HEK293 (cell line): ENCODE results near the gene CIAPIN1.

Experiments
- CTCF ChIA-PET: fragments of 350-600 bp; formaldehyde crosslinking; extraction: SDS; loops from one replicate; lab custom pipeline; 2021; ENCODE audit warnings: antibody characterized with exemption; lab: Yijun Ruan, JAX
- POLR2A ChIA-PET: fragments of 300-600 bp; formaldehyde crosslinking; extraction: SDS; loops from one replicate; lab custom pipeline; 2020; ENCODE audit warnings: antibody characterized with exemption, inconsistent platforms; lab: Yijun Ruan, JAX
- H3K27ac ChIP-seq: fragments of 200-500 bp; sonication (Bioruptor generic); 2 replicates; pipeline ENCODE4 v1.5.1; 2014; ENCODE audit warnings: low read depth, low read length, control low read depth, inconsistent platforms; ENCODE audit errors: extremely low read depth
- H3K36me3 ChIP-seq, 2 experiments: fragments of 200-500 bp in 1 of 2; sonication (Bioruptor generic) in 1 of 2; 1 replicate in 1 of 2; 2 replicates in 1 of 2; pipeline ENCODE4 v1.5.1; 2014 to 2017; ENCODE audit warnings: inconsistent platforms in 2 of 2, low read length in 2 of 2; ENCODE audit not compliant: control insufficient read depth in 2 of 2, insufficient read depth in 1 of 2
- H3K4me1 ChIP-seq: fragments of 200-500 bp; sonication (Bioruptor generic); 2 replicates; pipeline ENCODE4 v1.5.1; 2014; ENCODE audit warnings: mild to moderate bottlenecking, low read length, inconsistent platforms; ENCODE audit not compliant: control insufficient read depth, insufficient read depth
- H3K4me3 ChIP-seq: 2 replicates; pipeline ENCODE4 v1.5.1; 2011; ENCODE audit warnings: low read depth, mild to moderate bottlenecking, control low read depth, low read length, moderate library complexity
- H3K9me3 ChIP-seq: fragments of 200-500 bp; sonication (Bioruptor generic); 2 replicates; pipeline ENCODE4 v1.5.1; 2014; ENCODE audit warnings: low read depth, low read length, inconsistent platforms; ENCODE audit not compliant: control insufficient read depth, insufficient read depth
- EGR2 ChIP-seq: fragments of 450-650 bp; formaldehyde crosslinking; IDR thresholded peaks from 2 replicates; pipeline ENCODE4 v1.5.1; 2016; ENCODE audit warnings: low read depth, missing biosample characterization, missing genetic modification characterization
- GLI2 ChIP-seq: fragments of 450-650 bp; formaldehyde crosslinking; IDR thresholded peaks from 2 replicates; pipeline ENCODE4; 2017; ENCODE audit warnings: missing biosample characterization, missing genetic modification characterization, low read depth, borderline replicate concordance
- GLIS1 ChIP-seq: fragments of 450-650 bp; formaldehyde crosslinking; IDR thresholded peaks from 2 replicates; pipeline ENCODE4 v1.5.1; 2016; ENCODE audit warnings: missing biosample characterization, missing genetic modification characterization
- OSR2 ChIP-seq: fragments of 450-650 bp; formaldehyde crosslinking; IDR thresholded peaks from 2 replicates; pipeline ENCODE4 v1.5.1; 2016; ENCODE audit warnings: missing biosample characterization, missing genetic modification characterization
- PRDM1 ChIP-seq: fragments of 450-650 bp; formaldehyde crosslinking; IDR thresholded peaks from 2 replicates; pipeline ENCODE4; 2016; ENCODE audit warnings: missing biosample characterization, missing genetic modification characterization
- SP3 ChIP-seq: fragments of 450-650 bp; formaldehyde crosslinking; IDR thresholded peaks from 2 replicates; pipeline ENCODE4 v1.5.1; 2016; ENCODE audit warnings: missing biosample characterization, missing genetic modification characterization
- SP7 ChIP-seq: fragments of 450-650 bp; formaldehyde crosslinking; IDR thresholded peaks from 2 replicates; pipeline ENCODE4 v1.5.1; 2016; ENCODE audit warnings: missing biosample characterization, missing genetic modification characterization
- ZBTB17 ChIP-seq: fragments of 450-650 bp; formaldehyde crosslinking; IDR thresholded peaks from 2 replicates; pipeline ENCODE4 v1.5.1; 2016; ENCODE audit warnings: missing biosample characterization, missing genetic modification characterization
- ZBTB21 ChIP-seq: fragments of 450-650 bp; formaldehyde crosslinking; IDR thresholded peaks from 2 replicates; pipeline ENCODE4 v1.5.1; 2017; ENCODE audit warnings: missing biosample characterization, missing genetic modification characterization
- ZIC2 ChIP-seq: fragments of 450-650 bp; formaldehyde crosslinking; IDR thresholded peaks from 2 replicates; pipeline ENCODE4 v1.5.1; 2016; ENCODE audit warnings: missing biosample characterization, missing genetic modification characterization
- ZNF121 ChIP-seq: fragments of 450-650 bp; formaldehyde crosslinking; IDR thresholded peaks from 2 replicates; pipeline ENCODE4 v1.5.1; 2016; ENCODE audit warnings: missing biosample characterization, missing genetic modification characterization
- ZNF223 ChIP-seq: fragments of 450-650 bp; formaldehyde crosslinking; IDR thresholded peaks from 2 replicates; pipeline ENCODE4 v1.5.1; 2016; ENCODE audit warnings: missing biosample characterization, missing genetic modification characterization
- ZNF366 ChIP-seq: fragments of 450-650 bp; formaldehyde crosslinking; conservative IDR thresholded peaks from 2 replicates; pipeline ENCODE4 v1.5.1; 2016; ENCODE audit warnings: missing biosample characterization, missing genetic modification characterization
- ZNF585B ChIP-seq: fragments of 450-650 bp; formaldehyde crosslinking; IDR thresholded peaks from 2 replicates; pipeline ENCODE4 v1.5.1; 2016; ENCODE audit warnings: missing biosample characterization, missing genetic modification characterization
- ZNF600 ChIP-seq: fragments of 450-650 bp; formaldehyde crosslinking; IDR thresholded peaks from 2 replicates; pipeline ENCODE4 v1.5.1; 2016; ENCODE audit warnings: missing biosample characterization, missing genetic modification characterization
- ZNF621 ChIP-seq: fragments of 450-650 bp; formaldehyde crosslinking; IDR thresholded peaks from 2 replicates; pipeline ENCODE4 v1.5.1; 2017; ENCODE audit warnings: missing biosample characterization, missing genetic modification characterization
- ZNF660 ChIP-seq: fragments of 450-650 bp; IDR thresholded peaks from 2 replicates; pipeline ENCODE4 v1.5.1; 2018; ENCODE audit warnings: missing biosample characterization, mild to moderate bottlenecking, missing genetic modification characterization
- ZNF76 ChIP-seq: fragments of 450-650 bp; formaldehyde crosslinking; IDR thresholded peaks from 2 replicates; pipeline ENCODE4; 2016; ENCODE audit warnings: low read depth, missing biosample characterization, missing genetic modification characterization, borderline replicate concordance
- ZSCAN30 ChIP-seq: fragments of 450-650 bp; IDR thresholded peaks from 2 replicates; pipeline ENCODE4 v1.5.1; 2018; ENCODE audit warnings: missing biosample characterization, mild to moderate bottlenecking, missing genetic modification characterization, moderate library complexity
- TF ChIP-seq, protein P1 (sequence below): fragments of 450-650 bp; formaldehyde crosslinking; IDR thresholded peaks from 2 replicates; pipeline ENCODE4 v1.5.1; 2017; ENCODE audit warnings: missing biosample characterization, missing genetic modification characterization
- TF ChIP-seq, protein P2 (sequence below): fragments of 450-650 bp; IDR thresholded peaks from 2 replicates; pipeline ENCODE4 v1.5.1; 2018; ENCODE audit warnings: missing biosample characterization, mild to moderate bottlenecking, missing genetic modification characterization
- TF ChIP-seq, protein P3 (sequence below): fragments of 450-650 bp; formaldehyde crosslinking; IDR thresholded peaks from 2 replicates; pipeline ENCODE4 v1.5.1; 2016; ENCODE audit warnings: missing biosample characterization, missing genetic modification characterization
- TF ChIP-seq, protein P4 (sequence below): fragments of 450-650 bp; formaldehyde crosslinking; IDR thresholded peaks from 2 replicates; pipeline ENCODE4 v1.5.1; 2016; ENCODE audit warnings: missing biosample characterization, missing genetic modification characterization

The CIAPIN1 gene

DNA sequence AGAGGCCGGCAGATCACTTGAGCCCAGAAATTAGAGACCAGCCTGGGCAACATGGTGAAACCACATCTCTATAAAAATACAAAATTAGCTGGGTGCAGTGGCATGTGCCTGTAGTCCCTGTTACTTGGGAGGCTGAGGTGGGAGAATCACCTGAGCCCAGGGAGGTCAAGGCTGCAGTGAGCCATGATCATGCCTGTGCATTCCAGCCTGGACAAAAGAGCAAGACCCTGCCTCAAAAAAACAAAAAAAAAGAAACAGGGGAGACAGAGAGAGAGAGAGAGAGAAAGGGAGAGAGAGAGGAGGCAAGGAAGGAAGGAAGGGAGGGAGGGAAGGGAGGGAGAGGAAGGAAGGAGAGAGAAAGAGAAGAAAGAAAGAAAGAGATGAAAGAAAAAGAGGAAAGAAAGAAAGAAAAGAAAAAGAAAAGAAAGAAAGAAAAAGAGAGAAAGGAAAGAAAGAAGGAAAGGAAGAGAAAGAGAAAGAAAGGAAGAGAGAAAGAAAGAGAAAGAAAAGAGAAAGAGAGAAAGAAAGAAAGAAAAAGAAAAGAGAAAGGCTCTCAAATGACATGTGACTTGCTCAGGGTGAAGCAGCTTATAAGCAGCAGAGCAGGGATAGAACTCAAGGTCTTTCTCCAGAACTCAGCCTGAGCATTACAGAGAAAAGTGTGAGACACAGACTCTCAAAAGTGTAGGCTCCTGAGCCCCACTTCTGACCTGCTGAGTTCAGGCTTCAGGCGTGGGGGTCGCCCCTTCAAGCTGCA, 59.4 kb downstream of the CIAPIN1 start:
- Histone ChIP-seq H3K9me3 (no peaks in the 10 kb centered on the region), H3K36me3 (no peaks in the 10 kb centered on the region)
- CTCF ChIA-PET: interaction anchor here (1.3 kb wide), 1 partner anchor 29 kb away, joined by 4 read pairs; no protein-coding TSS in a partner anchor
- TF ChIP-seq ZNF660: no peak
- TF ChIP-seq ZNF366 (tag by site-specific recombination): peak; percentile 91
- TF ChIP-seq ZSCAN30: no peak
- no peak for TF ChIP-seq ZBTB21 (tag by site-specific recombination)
- no peak for TF ChIP-seq ZBTB17 (tag by site-specific recombination)
- TF ChIP-seq, protein P1, sequence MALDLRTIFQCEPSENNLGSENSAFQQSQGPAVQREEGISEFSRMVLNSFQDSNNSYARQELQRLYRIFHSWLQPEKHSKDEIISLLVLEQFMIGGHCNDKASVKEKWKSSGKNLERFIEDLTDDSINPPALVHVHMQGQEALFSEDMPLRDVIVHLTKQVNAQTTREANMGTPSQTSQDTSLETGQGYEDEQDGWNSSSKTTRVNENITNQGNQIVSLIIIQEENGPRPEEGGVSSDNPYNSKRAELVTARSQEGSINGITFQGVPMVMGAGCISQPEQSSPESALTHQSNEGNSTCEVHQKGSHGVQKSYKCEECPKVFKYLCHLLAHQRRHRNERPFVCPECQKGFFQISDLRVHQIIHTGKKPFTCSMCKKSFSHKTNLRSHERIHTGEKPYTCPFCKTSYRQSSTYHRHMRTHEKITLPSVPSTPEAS (tag by site-specific recombination): no peak
- TF ChIP-seq, protein P2, sequence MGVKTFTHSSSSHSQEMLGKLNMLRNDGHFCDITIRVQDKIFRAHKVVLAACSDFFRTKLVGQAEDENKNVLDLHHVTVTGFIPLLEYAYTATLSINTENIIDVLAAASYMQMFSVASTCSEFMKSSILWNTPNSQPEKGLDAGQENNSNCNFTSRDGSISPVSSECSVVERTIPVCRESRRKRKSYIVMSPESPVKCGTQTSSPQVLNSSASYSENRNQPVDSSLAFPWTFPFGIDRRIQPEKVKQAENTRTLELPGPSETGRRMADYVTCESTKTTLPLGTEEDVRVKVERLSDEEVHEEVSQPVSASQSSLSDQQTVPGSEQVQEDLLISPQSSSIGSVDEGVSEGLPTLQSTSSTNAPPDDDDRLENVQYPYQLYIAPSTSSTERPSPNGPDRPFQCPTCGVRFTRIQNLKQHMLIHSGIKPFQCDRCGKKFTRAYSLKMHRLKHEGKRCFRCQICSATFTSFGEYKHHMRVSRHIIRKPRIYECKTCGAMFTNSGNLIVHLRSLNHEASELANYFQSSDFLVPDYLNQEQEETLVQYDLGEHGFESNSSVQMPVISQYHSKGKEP: no peak
- peak; percentile 100 for TF ChIP-seq PRDM1 (tag by site-specific recombination)
- TF ChIP-seq ZNF121: peak; percentile 59; the same call in 1 of the 2 replicates
- no peak for TF ChIP-seq SP7
- no peak for TF ChIP-seq GLIS1 (tag by site-specific recombination)
- no peak for TF ChIP-seq SP3 (tag by site-specific recombination)
- TF ChIP-seq, protein P3, sequence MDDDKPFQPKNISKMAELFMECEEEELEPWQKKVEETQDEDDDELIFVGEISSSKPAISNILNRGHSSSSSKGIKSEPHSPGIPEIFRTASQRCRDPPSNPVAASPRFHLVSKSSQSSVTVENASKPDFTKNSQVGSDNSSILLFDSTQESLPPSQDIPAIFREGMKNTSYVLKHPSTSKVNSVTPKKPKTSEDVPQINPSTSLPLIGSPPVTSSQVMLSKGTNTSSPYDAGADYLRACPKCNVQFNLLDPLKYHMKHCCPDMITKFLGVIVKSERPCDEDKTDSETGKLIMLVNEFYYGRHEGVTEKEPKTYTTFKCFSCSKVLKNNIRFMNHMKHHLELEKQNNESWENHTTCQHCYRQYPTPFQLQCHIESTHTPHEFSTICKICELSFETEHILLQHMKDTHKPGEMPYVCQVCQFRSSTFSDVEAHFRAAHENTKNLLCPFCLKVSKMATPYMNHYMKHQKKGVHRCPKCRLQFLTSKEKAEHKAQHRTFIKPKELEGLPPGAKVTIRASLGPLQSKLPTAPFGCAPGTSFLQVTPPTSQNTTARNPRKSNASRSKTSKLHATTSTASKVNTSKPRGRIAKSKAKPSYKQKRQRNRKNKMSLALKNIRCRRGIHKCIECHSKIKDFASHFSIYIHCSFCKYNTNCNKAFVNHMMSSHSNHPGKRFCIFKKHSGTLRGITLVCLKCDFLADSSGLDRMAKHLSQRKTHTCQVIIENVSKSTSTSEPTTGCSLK (tag by site-specific recombination): no peak
- TF ChIP-seq, all 188 proteins: peak for 3
- H3K4me1 ChIP-seq: no peaks in the 10 kb centered on the region
- no peak overlapping the region for H3K27ac ChIP-seq
- POLR2A ChIA-PET: no interaction called here
- no peak overlapping the region for H3K4me3 ChIP-seq

DNA sequence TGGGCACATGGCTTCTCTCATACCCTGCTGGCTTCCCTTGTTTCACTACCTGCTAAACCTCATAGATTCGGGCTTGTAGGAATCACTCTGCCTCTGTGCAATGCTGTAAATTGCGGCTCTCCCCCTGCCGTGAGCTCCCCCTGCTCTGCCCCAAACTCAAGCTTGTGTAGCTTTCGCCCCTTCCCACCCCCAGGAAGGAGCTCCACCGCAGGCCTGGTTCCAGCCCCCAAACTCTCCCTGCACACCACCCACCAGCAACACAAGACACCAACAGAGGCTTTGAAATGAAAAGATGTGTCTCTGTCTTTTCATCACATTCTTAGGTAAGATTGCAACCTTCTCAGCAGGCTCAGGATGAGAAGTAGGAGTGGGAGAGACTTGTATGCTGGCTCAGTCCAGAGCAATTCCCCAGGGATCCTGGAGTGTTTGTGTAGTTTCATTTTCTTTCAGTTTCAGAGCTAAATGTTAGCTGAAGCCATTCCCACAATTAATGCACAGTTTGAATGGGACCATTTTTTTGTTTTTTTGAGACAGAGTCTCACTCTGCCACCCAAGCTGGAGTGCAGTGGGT, 60.7 kb downstream of the CIAPIN1 start:
- peak; percentile 81 for TF ChIP-seq ZNF600
- TF ChIP-seq EGR2 (tag by site-specific recombination): 0 out of 2 replicates have a peak, but pooled peaks have one; percentile 5
- peak; percentile 27; the same call in 1 of the 2 replicates for TF ChIP-seq ZIC2 (tag by site-specific recombination)
- TF ChIP-seq ZNF585B (tag by site-specific recombination): no peak
- Histone ChIP-seq H3K4me3 (no peak overlapping the region), H3K9me3 (no peaks in the 10 kb centered on the region), H3K4me1 (no peaks in the 10 kb centered on the region), H3K36me3 (no peaks in the 10 kb centered on the region), H3K27ac (no peak overlapping the region)
- ChIA-PET CTCF (interaction anchor here (1.3 kb wide), 1 partner anchor 30 kb away, joined by 4 read pairs; no protein-coding TSS in a partner anchor), POLR2A (no interaction called here)

DNA sequence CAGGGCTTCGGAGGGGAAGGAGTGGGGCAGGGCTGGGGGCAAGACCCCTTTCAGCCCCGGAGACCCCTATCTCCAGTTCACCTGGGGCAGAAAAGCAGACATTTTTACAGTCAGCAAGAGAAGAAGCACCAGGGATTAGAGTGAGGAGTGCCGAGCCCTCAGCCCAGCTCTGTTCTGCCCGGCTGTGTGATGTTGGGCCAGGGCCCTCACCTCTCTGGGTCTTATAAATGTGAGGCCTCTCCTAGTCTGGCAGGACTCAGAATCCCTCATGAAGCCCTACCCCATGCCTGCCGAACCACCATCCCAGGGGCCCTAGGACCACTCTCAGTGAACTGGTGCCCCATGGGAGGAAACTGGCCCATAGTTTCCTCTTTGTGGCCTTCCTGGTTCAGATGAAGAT, 62.1 kb downstream of the CIAPIN1 start:
- Histone ChIP-seq H3K36me3 (no peaks in the 10 kb centered on the region), H3K4me1 (no peaks in the 10 kb centered on the region), H3K4me3 (no peak overlapping the region), H3K27ac (no peak overlapping the region), H3K9me3 (no peaks in the 10 kb centered on the region)
- POLR2A ChIA-PET: no interaction called here
- CTCF ChIA-PET: no interaction called here
- no peak for TF ChIP-seq GLI2
- TF ChIP-seq, protein P4, sequence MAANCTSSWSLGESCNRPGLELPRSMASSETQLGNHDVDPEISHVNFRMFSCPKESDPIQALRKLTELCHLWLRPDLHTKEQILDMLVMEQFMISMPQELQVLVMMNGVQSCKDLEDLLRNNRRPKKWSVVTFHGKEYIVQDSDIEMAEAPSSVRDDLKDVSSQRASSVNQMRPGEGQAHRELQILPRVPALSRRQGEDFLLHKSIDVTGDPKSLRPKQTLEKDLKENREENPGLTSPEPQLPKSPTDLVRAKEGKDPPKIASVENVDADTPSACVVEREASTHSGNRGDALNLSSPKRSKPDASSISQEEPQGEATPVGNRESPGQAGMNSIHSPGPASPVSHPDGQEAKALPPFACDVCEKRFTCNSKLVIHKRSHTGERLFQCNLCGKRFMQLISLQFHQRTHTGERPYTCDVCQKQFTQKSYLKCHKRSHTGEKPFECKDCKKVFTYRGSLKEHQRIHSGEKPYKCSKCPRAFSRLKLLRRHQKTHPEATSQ: no peak
- no peak for TF ChIP-seq ZNF223 (tag by site-specific recombination)
- no peak for TF ChIP-seq ZNF621 (tag by site-specific recombination)
- no peak for TF ChIP-seq OSR2 (tag by site-specific recombination)
- TF ChIP-seq, protein P1 (tag by site-specific recombination): no peak
- TF ChIP-seq ZNF76 (tag by site-specific recombination): no peak
